OCI-LY1 (cell line): Measurements from ENCODE around the gene KRCC1.

Experiments used
- EZH2 ChIP-seq: fragments of 200-600 bp; sonication (generic), shearing (Covaris generic); IDR thresholded peaks from 2 replicates; pipeline ENCODE4 v1.8.0; 2017; ENCODE audit warnings: borderline replicate concordance, mixed run types, mild to moderate bottlenecking, antibody characterized with exemption, low read length, moderate library complexity, mixed read lengths
- TF ChIP-seq, protein P1 (sequence below): fragments of 200-600 bp; sonication (generic), shearing (Covaris generic); IDR thresholded peaks from 2 replicates; pipeline ENCODE4 v1.5.1; 2017; ENCODE audit warnings: mild to moderate bottlenecking, antibody characterized with exemption, low read length, moderate library complexity, mixed read lengths

DNA sequence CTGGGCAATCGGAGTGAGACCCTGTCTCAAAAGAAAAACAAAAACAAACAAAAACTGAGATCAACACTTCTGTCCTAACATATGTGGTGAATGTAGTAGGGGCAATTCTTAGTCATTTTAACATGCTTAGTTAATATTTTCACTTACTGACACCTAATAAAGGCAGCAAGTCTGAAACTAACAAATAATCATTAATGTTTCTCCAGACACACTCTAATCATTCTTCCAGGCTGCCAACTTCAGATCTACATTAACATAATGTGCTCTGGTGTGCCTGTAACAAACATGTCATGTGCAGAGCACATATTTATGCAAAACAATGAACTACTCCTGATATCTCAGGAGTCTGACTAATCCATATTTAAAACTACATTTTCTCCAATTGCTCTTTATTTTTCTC, 6.0 kb downstream of the KRCC1 start:
- TF ChIP-seq, protein P1, sequence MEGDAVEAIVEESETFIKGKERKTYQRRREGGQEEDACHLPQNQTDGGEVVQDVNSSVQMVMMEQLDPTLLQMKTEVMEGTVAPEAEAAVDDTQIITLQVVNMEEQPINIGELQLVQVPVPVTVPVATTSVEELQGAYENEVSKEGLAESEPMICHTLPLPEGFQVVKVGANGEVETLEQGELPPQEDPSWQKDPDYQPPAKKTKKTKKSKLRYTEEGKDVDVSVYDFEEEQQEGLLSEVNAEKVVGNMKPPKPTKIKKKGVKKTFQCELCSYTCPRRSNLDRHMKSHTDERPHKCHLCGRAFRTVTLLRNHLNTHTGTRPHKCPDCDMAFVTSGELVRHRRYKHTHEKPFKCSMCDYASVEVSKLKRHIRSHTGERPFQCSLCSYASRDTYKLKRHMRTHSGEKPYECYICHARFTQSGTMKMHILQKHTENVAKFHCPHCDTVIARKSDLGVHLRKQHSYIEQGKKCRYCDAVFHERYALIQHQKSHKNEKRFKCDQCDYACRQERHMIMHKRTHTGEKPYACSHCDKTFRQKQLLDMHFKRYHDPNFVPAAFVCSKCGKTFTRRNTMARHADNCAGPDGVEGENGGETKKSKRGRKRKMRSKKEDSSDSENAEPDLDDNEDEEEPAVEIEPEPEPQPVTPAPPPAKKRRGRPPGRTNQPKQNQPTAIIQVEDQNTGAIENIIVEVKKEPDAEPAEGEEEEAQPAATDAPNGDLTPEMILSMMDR: no peak
- no peak for TF ChIP-seq EZH2
